ENCODE measurements around the gene PADI3.

PADI3 gene

GRCh38 chr1:17287130-17287776 is 38.4 kb downstream of the PADI3 start:
- CTCF ChIA-PET = no interaction called here
- no peak for TF ChIP-seq CTCF (IDR thresholded peaks at IDR 0.05; ENCODE audit: control extremely low read depth, extremely low read depth, low read depth, missing control alignments)
- POLR2A ChIA-PET = no interaction called here
- DNase-seq (ENCODE audit: extremely low spot score) = no peak

DNA sequence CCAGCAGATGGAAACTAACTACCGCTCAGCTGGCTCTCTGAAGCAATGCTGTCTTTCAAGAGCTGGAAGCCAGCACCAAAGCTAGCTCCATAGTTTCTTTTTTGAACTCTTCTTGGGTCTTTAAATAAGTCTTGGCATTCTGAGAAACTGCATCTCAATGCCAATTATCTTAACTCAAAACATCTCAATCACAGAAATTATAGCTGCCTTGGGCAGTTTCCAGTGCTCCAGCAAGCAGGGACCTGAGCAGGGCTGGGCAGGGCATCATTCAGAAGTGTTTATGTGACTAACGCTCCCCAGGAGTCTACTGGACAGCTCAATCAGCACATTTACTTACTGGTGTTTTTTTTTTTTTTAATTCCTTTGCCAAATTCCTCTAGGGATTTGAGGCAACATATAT is 40.8 kb downstream of the PADI3 start:
- no peak for DNase-seq (ENCODE audit: extremely low spot score)
- ChIA-PET POLR2A (no interaction called here), CTCF (no interaction called here)
- no peak for TF ChIP-seq CTCF (IDR thresholded peaks at IDR 0.05; ENCODE audit: control extremely low read depth, extremely low read depth, low read depth, missing control alignments)

GRCh38 chr1:17290553-17290952 is 41.7 kb downstream of the PADI3 start:
- ChIA-PET CTCF (no interaction called here), POLR2A (no interaction called here)
- no peak for TF ChIP-seq CTCF (IDR thresholded peaks at IDR 0.05; ENCODE audit: control extremely low read depth, extremely low read depth, low read depth, missing control alignments)
- no peak for DNase-seq (ENCODE audit: extremely low spot score)

DNA sequence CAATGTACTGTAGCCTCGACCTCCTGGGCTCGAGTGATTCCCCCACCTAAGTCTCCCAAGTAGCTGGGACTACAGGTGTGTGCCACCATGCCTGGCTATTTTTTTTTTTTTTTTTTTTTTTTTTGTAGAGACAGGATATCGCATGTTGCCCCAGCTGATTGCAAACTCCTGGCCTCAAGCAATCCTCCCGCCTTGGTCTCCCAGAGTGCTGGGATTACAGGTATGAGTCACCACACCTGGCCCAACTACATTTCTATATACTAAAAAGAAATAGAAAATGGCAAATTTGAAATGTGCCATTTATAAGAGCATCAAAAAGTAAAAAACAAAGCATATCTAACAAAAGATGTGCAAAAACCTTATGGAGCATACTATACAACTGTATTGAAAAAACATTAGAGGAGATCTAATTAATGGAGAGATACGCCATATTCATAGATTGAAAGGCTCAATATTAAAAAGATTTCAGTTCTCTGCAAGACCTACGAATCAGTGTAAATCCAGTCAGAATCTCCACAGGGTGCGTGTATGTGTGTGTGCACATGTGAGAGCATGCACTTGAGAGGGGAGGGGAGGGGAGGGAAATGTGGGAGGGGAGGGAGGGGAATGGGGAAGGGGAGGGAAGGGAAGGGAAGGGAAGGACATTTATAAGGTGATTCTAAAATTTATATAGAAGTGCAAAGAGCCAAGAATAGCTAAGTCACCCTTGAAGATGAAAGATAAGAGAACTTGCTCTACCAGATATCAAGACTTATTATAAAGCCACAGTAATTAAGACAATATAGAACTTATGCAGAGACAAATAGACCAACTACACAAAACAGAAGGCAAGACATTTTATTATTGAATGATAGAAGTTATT is 43.6 kb downstream of the PADI3 start:
- ChIA-PET POLR2A (no interaction called here), CTCF (no interaction called here)
- TF ChIP-seq CTCF (IDR thresholded peaks at IDR 0.05; ENCODE audit: control extremely low read depth, extremely low read depth, low read depth, missing control alignments) = no peak
- no peak for DNase-seq (ENCODE audit: extremely low spot score)

DNA sequence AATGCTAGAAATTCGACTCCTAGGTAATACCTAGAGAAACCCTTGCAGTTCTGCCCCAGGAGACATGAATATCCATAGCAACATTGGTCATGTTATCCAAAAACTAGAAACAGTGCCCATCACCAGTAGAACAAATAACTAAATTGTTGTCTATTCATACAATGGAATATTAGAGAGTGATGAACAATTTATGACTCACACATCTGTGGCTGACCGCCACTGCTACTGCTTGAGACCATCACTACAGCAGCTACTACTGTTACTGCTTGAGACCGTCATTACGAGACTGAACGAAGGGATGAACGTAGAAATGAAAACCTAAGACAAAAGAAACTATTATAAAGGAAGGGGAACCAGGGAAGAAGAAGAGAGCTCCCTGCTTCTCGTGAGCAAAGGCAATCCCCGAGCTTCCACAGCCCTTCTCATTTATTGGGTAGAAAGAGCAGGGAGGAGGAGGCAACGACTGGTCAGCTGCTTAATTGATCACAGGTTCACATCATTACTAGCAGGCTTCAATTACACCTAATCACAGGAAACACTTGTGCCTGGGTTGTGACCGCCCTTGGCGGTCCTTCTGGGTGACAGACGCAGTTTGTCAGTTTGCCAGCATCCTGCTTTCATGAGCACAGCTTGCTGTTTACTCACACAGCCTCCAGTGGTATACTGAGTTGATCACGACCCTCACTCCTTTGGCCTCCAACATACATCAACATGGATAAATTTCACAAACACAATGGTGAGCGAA is 45.0 kb downstream of the PADI3 start:
- POLR2A ChIA-PET = no interaction called here
- no peak for TF ChIP-seq CTCF (IDR thresholded peaks at IDR 0.05; ENCODE audit: control extremely low read depth, extremely low read depth, low read depth, missing control alignments)
- DNase-seq (ENCODE audit: extremely low spot score) = no peak
- CTCF ChIA-PET = no interaction called here

DNA sequence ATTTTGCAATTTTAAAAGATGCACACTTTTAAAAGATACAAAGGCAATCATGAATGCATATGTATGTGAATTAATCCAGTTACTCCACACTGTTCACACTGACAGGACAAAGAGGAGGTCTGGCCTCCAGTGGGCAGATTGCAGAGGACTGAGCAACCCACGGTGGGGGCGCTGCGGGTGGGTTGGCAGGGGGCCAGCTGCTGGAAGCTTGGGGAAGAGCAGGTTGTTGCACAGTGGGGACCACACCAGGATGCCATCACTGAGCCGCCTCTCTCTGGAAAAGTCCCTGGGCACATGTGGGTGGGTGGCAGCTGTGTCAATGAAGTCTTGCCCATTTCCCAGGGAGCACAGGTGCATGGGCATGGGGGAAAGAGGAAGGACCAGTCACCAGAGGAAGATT is 46.4 kb downstream of the PADI3 start:
- ChIA-PET POLR2A (no interaction called here), CTCF (no interaction called here)
- TF ChIP-seq CTCF (IDR thresholded peaks at IDR 0.05; ENCODE audit: control extremely low read depth, extremely low read depth, low read depth, missing control alignments) = no peak
- DNase-seq (ENCODE audit: extremely low spot score) = no peak
